Stimulated activated CD4-positive, alpha-beta T cell treated with anti-CD3 and anti-CD28 coated beads, Interleukin-15, amount 100 ng/mL, for 48 hours (primary cell): ENCODE data around the gene PDE7B.
"Not testable (repeated sequence)": the region's sequence is repeated elsewhere in the genome, so short reads cannot be mapped to it uniquely, and the experiment has no call there.

Experiments
- DNase-seq, 2 donors: peaks; one replicate each; pipeline ENCODE4 v3.0.0-alpha.2; 2020; ENCODE audit warnings: low read depth in 2 of 2

The PDE7B gene

DNA sequence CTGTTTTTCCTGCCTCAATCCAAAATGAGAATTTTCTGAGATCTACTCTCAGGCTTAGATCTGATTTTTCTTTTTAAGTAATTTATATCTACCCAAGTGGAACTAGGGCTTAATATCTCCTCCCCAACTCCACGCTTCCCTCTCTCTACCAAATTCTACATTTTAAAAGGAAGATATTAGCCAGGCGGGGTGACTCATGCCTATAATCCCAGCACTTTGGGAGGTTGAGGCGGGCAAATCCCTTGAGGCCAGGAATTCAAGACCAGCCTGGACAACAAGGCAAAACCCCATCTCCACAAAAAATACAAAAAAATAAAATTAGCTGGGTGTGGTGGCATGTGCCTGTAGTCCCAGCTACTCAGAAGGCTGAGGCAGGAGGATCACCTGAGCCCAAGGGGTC is 337.6 kb downstream of the PDE7B start:
- DNase-seq = no peak

DNA sequence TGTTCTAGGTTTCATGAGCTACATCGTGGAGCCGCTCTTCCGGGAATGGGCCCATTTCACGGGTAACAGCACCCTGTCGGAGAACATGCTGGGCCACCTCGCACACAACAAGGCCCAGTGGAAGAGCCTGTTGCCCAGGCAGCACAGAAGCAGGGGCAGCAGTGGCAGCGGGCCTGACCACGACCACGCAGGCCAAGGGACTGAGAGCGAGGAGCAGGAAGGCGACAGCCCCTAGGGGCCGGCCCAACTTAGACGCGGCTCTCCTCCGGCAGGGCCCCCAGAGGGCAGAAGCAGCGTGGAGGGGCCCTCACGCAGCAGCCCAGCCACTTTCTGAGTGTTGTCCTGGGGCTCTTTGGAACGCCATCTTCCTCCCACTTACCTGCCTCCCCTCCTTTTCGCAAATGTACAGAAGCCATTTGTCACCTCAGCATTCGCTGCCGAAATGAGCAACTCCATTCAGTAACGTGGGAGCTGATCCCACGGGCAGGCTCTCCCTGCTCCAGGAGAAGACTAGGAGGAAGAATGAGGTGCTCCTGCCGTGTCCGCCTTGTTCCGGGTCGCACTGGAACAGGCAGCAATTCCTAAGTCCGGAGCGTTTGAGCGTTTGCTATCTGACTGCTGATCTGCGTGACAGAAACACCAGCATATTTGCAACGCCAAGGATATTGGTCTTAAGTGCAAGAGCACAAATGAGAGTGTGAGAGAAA is 340.3 kb downstream of the PDE7B start:
- no peak for DNase-seq

DNA sequence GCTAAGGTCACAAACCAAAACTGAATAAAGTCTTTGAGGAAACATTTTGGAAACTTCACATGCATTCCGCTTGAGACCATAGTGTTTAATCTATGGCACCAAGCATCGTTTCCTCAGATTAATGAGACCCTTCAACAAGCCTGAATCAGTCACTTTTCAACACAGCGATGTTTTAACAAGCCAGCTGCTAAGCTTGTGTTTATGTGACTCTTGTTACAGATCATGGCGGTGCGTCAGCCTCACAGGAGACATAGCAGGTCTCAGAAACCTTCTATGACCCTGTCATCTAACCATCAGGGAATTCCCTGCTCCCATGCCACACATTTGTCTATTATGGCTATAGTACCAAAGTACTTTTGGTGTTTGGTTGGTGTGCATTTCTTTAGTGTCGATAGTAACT is 341.4 kb downstream of the PDE7B start:
- DNase-seq = no peak

DNA sequence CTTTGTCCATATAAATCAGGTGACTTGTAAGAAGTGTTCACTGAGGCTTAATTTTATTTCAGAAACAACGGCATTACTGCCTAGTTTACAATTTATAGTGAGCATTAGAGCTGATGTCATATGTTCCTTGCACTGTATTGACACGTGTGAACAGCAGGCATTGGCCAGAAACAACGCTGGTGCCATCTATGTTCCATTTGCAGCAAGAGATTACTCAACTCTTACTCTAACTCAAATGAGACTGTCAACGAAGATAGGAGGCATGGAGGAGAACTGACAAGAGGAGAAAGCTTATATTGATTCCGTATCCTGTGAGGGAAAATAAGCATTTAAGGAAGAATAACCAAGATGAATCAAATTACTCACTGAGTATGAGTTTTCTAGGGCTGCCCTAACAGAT is 350.2 kb downstream of the PDE7B start:
- DNase-seq = no peak

DNA sequence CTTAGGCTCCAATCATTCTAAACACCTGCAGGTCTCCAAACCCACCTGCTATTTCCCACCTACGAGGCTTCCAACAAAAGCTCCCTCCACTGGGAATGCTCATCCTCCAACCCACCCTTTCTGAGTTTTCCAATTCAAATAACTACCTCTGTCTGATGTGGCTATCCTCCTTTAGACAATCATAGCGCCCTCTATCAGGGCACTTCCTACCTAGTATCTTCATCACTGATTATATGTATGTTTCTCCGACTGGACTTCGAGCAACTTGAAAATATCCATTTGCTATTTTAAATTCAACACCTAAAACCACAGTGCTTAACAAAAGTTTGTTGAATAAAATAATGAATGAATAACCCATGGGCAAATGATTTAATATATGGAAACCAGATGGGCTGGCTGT is 357.3 kb downstream of the PDE7B start:
- DNase-seq = no peak

DNA sequence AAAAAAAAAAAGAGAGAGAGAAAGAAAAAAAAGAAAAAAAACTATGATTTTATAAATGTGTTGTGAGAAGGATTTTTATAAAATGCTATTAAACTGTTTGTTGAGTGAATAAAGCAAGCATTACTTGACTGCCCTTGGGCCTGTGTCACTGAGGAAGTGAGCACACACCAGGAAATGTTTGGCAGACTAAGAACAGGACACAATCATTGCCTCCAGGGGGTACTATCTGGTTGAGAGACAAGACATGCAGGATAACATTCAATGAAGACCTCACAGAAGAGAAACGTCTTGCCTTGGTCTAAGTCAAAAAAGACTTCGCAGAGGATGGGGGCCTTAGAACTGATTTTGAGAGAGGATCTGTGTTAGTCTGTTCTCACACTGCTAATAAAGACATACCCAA is 358.0 kb downstream of the PDE7B start:
- no peak for DNase-seq

DNA sequence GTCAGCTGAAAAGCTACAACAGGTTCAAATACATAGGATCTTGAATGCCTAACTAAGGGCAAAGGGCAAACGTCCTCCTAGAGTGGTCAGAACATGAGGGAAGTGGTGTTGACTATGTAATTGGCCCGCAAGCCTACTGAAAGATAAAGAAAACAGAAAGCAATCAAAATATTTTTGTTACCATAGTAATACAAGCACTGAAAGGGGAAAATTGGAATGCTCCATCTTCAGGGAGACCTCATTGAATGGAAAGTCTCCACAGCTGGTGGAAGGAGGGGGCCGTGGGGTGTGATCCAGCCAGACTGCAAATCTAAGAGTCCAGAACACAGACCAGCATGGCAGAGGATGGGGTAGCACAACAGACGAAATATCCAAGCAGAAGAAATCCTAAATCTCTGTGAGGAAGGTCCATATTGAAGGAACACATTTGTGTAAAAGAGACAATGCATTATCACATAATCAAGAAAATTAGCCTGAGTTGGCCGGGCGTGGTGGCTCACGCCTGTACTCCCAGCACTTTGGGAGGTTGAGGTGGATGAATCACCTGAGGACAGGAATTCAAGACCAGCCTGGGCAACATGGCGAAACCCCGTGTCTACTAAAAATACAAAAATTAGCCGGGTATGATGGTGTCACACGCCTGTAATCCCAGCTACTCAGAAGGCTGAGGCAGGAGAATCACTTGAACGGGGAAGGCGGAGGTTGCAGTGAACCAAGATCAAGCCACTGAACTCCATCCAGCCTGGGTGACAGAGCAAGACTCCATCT is 359.1 kb downstream of the PDE7B start:
- no peak for DNase-seq

DNA sequence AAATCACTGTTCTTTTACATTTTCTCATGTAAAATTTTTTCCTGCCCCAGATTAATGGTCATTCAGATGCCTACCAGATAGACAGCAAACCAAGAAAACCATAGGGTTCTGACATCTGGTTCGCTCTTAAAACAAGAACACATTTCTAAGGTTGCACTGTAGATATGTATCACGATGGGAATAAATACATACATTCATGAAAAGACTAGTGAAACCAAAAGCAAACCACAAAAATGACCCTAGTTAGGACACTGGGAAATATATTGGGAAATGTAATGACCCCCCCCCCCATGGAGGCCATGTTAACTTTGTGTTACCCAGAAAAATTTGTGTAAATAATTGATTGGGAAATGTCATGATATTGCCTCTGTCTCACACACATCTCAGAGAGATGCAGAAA is 361.1 kb downstream of the PDE7B start:
- DNase-seq = no peak

DNA sequence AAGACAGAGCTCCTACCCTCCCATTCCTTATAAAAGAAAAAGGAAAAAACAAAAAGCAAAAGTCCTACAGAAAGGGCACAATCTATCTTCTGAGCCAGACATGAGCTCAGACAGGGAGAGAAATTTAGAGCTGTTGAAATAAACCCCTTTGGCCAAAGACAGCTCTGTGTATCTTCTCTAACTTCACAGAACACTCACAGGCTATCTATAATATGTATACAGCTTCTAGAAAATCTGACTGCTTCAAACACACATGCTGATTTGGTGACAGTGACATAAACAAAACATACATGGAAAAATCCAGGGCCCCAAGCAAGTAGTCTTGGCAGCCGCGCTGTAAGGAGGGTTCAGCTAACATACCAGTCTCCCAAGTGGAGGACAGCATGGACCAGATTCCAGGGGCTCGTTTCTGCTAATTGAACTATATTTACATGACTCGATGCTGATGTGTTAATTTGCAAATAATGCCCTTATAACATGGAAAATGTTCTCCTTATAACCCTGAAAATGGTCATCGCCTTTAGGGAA is 361.6 kb downstream of the PDE7B start:
- no peak for DNase-seq

DNA sequence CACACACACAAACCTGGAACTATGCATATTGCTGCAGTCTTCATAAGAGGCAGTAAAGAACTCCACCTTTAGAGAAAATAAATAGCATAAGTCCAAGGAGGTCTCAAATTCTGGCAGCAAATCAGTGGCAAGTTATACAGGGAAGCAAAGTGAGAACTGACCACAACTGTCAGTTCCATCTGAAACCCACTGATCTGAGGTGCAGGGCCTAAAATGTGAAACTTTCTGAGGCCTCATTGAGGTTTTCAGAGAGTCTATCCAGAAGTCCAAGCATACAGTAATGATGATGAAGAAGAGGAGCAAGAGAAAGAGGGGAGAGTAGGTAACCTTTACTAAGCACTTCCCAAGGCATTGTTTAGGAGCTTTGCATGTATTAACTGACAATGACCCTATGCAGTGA is 362.4 kb downstream of the PDE7B start:
- DNase-seq = no peak

DNA sequence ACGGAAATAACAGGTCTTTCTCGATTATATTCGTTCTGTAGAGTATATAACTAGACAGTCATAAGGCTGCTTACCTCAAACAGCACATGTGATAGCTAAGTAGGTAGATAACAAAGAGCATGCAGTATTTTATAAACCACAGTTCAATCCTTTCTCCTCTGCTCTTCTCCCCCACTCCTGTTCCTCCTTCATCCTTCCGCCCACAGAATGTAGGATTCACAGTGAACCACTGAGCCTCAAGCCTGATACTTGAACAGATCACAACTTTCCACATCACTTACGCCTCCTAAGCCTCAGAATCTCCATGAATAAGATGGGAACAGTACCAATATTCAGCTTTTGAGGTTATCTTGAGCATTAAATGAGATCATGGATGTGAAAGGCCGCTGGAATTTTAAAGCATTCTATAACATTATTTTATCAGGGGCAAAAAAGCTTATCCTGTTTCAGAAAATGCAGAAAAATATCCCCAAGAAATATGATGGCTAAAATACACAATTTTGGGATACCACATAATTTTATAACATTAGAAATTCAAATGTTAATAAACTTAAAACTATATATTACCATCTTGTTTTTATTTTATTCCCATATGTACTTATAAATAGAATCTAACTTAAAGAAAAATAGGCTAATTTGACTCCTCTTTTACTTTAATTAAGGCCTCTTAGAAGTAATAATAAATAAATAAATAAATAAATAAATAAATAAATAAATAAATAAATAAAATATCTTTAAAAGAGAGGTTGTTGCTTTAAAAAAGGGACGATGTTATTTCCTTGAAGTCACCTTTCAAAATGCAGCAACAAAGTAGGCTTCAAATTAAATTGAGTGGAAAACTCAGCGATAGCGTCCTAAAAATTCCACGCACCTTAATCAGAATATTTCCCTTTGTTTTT is 365.3 kb downstream of the PDE7B start:
- DNase-seq = no peak

DNA sequence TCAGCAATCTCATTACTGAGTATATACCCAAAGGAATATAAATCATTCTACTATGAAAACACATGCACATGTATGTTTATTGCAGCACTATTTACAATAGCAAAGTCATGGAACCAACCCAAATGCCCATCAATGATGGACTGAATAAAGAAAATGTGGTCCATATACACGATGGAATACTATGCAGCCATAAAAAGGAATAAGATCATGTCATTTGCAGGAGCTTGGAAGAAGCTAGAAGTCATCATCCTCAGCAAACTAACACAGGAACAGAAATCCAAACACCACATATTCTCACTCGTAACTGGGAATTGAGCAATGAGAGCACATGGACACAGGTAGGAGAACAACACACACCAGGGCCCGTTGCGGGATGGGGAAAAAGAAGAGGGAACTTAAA is 373.5 kb downstream of the PDE7B start:
- DNase-seq = not testable (repeated sequence)

DNA sequence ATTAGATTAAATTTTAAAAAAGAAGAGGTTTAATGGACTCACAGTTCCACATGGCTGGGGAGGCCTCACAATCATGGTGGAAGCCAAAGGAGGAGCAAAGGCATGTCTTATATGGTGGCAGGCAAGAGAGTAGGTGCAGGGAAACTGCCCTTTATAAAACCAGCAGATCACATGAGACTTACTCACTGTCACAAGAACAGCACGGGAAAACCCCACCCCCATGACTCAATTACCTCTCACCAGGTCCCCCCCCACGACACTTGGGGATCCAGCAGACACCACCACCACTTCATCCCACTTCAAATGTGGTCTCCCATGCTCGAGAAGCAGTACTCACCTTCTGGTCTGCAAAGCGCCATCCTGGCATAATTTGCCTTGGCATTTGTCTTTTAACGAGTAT is 374.0 kb downstream of the PDE7B start:
- peak in 1 of 2 donors; percentile 34 for DNase-seq

DNA sequence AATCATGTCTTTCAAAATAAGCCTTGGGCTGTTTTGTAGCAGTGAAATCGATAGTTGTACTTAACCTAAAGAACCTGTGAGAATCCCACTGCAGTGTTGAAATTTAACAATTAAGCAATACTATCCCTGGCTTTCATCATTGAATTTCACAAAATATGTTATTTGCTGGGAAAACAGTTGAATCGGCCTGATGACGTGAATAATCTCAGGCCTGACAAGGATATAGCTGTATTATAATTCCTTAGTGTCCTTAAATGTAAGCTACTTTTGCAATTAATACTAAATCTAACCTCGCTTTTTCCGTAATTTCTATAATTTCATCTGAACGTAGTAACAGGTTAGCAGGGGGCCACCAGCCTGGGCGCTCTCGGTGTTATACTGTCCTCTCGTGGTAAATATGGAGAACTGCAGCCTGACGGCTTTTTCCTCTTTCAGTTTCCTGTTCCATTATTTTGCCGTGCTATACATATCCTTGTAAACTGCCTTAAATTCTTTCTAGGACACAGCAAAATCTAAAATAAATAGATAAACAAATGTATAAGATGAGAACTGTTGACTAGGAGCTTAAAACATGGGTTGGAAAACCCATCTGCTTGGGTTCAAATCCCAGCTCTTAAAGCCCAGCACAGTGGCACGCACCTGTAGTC is 374.6 kb downstream of the PDE7B start:
- DNase-seq = peak; percentile 33 to 37

DNA sequence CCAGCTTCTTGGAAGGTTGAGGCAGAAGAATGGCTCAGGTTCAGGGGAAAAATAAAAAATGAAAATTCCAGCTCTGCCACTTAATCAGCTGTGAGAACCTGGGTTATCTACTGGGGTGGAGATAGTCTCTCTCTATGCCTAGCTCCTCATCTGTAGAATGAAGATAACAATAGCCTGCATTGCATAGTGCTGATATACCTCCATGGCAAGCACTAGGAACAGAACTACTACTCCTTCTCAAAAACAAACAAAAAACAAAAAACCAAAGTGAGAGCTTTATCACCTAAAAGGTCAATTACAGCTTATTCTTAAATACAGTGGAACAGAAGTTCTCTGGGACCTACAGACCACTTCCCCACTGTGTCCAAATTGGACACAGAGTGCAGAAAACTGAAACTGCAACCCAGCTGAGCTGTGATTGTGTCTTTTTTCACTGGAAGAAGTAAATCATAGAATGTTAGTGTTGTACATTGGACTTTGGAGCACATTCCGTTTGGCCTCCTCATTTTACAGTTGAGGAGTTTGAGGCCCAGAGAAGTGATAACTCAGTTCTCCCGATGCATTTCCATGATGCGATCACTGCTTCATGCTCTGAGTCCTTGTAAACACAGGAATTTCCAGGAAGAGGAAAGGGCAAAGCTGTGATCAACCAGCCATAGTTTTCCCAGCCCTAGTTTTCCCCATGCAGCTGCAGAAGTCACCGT is 375.3 kb downstream of the PDE7B start:
- no peak for DNase-seq

DNA sequence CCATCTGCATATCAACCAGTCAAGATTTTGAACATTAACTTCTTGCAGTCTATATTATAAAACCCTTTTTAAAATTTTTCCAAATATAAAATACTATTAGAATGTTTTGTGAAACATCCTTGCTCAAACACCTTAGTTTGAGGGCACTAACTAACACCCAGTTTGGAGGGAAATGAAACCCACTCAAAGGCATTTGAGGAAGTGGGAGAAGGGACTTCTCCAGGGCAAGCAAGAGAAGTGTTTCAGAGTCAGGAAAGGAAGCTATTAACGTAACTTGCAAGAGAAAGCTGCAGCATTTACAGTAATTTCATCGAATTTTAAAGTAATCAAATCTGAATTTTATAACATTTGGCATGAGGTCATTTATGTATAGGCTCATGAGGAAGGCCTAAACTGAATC is 377.3 kb downstream of the PDE7B start:
- DNase-seq = no peak

DNA sequence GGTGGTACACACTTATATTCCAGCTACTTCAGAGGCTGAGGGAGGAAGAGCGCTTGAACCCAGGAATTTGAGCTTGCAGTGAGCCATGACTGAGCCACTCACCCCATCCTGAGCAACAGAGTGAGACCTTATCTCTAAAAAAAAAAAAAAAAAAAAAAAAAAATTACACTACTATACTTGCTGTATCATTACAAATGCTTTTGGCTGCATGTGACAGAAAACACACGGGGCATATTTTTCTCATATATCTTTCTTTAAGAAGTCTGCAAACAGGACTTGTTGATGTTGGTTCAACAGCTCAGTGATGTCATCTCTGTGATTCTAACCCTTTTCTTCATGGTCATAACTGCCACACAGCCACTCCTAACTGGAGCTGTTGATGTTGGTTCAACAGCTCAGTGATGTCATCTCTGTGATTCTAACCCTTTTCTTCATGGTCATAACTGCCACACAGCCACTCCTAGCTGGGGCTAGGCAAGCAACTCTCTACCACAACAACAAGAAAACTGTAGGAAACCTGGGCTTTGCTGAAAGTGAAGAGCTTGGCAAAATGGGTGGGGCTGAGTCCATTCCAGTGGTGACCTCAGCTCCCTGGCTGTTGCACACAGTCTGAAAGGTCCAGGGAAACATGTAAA is 378.8 kb downstream of the PDE7B start:
- DNase-seq = no peak

DNA sequence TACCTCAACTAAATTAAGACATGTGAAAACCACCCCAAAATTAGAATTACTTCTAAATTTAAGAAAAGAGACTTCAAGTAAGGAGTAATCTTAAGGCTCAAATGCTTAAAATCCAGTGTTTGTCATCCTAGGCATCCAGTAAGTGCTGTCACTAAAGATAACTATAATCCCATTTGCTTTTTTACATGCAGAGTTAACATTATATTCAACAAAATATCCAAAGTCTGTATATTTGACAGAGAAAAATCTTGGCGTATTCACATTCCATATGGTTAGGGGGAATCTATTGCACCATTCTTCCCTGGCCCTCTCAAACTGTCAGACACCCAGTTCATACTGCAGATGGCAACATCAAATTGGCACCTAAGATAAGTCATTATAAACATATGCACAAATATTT is 381.2 kb downstream of the PDE7B start:
- no peak for DNase-seq

DNA sequence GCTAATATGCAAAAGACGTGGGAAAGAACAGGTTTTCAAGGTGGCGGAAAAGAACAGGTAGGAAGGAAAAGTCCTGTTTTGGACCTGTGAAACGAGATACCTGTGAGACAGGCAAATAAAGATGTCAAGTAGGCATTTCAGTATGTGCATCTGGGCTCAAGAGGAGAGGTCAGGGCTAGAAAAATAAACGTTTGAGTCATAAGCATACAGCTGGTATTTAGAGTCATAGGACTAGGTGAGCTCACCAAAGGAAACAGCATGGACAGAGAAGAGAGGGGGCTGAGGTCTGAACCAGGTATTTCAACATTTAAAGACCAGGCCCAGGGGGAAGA is 383.7 kb downstream of the PDE7B start:
- DNase-seq = no peak

DNA sequence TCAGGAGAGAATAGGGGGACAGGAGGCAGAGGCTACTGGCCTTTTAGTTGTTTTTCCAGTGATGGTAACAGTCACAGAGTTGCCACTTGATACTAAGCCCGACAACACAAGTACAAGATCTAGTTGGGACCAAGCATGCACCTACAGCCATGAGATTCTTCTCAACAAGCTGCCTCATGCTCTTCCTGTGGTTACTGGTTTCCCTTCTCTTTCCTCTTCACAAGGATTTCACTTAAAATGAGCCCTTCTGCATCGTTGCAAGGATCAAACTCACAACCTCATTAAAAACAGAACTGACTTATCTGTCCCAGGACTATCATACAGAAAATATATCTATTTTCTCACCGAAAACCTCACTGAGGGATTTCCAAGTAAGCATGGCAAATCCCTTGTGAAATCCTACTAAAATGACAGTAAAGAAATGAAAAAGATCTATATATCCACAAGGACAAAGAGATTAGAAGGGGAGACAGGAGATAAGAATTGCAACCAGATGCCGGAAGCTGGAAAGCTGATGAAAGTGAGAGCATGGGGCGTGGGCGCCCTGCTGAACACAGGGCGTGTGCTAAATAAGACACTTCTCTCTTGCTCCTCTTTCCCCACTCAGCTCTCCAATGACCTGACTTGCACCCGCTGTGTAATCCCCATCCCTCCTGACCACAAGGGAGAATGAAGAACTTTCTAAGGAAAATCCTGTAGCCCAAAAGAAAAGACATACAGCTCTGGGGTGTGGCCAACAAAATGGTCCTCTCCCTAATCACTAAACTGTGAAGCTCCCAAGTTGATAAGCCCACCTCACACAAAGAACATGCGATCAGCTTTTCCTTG is 385.2 kb downstream of the PDE7B start:
- DNase-seq = no peak
